CD14-positive monocyte (primary cell): ENCODE measurements around the gene GPR15LG. TPM values are rescaled to one million over a fixed set of nuclear protein-coding genes. Genes with fewer than 3 reads are reported as not detected.

Source experiments
- DNase-seq, 3 donors: peaks; one replicate each; pipeline ENCODE4 v3.0.0-alpha.2; 2011 to 2022
- H2AFZ ChIP-seq: 2 replicates; pipeline ENCODE4 v1.6.0; 2012; ENCODE audit warnings: mild to moderate bottlenecking, low read depth, low read length, inconsistent platforms; ENCODE audit not compliant: insufficient read depth, poor library complexity, severe bottlenecking
- H3K27ac ChIP-seq, 2 donors: 1 replicate in 1 of 2; 2 replicates in 1 of 2; pipeline ENCODE4 v1.5.1; 2012 to 2013; ENCODE audit warnings: low read length in 2 of 2, control low read depth in 1 of 2, inconsistent platforms in 1 of 2, low read depth in 1 of 2, mild to moderate bottlenecking in 1 of 2
- H3K27me3 ChIP-seq, 2 donors: one replicate each; pipeline versions ENCODE4 v1.6.0 to v1.6.1; 2011 to 2013; ENCODE audit warnings: low read length in 2 of 2; ENCODE audit not compliant: control insufficient read depth in 2 of 2, insufficient read depth in 2 of 2
- H3K36me3 ChIP-seq, 2 donors: replicated peaks in 1 of 2; 1 replicate in 1 of 2; 2 replicates in 1 of 2; pipeline versions ENCODE4 v1.5.1 to v1.6.1; 2012 to 2013; ENCODE audit warnings: low read length in 2 of 2, control low read depth in 1 of 2, inconsistent platforms in 1 of 2, mild to moderate bottlenecking in 1 of 2; ENCODE audit not compliant: insufficient read depth in 2 of 2, control insufficient read depth in 1 of 2
- H3K4me1 ChIP-seq, 2 donors: 1 replicate in 1 of 2; 2 replicates in 1 of 2; pipeline versions ENCODE4 v1.5.1 to v1.6.1; 2012 to 2013; ENCODE audit warnings: low read length in 2 of 2, control low read depth in 1 of 2, inconsistent platforms in 1 of 2, mild to moderate bottlenecking in 1 of 2, moderate library complexity in 1 of 2; ENCODE audit not compliant: insufficient read depth in 2 of 2, control insufficient read depth in 1 of 2
- H3K4me2 ChIP-seq: replicated peaks from 2 replicates; pipeline ENCODE3; 2012; ENCODE audit warnings: low read length, moderate library complexity, mild to moderate bottlenecking; ENCODE audit not compliant: poor library complexity, severe bottlenecking; ENCODE audit errors: extremely low read depth
- H3K4me3 ChIP-seq, 3 experiments: fragments of 200-600 bp in 1 of 3; sonication (generic) in 1 of 3; replicated peaks in 1 of 3; 1 replicate in 2 of 3; 2 replicates in 1 of 3; pipeline ENCODE4 v1.5.1; 2011 to 2013; ENCODE audit warnings: low read length in 3 of 3, mild to moderate bottlenecking in 3 of 3, control low read depth in 2 of 3, low read depth in 2 of 3, inconsistent platforms in 1 of 3, moderate library complexity in 1 of 3
- H3K79me2 ChIP-seq: 2 replicates; pipeline ENCODE4 v1.6.0; 2012; ENCODE audit warnings: mild to moderate bottlenecking, control low read depth, inconsistent platforms, low read length, moderate library complexity; ENCODE audit not compliant: insufficient read depth
- H3K9ac ChIP-seq: 2 replicates; pipeline ENCODE4 v1.6.0; 2017; ENCODE audit warnings: low read length, mild to moderate bottlenecking; ENCODE audit not compliant: insufficient read depth, poor library complexity, severe bottlenecking
- H3K9me3 ChIP-seq, 2 donors: replicated peaks in 1 of 2; 1 replicate in 1 of 2; 2 replicates in 1 of 2; pipeline versions ENCODE4 v1.5.1 to v1.6.1; 2012 to 2013; ENCODE audit warnings: low read length in 2 of 2, control low read depth in 1 of 2; ENCODE audit not compliant: control insufficient read depth in 1 of 2, insufficient read depth in 1 of 2
- H4K20me1 ChIP-seq: 2 replicates; pipeline ENCODE4 v1.6.0; 2012; ENCODE audit warnings: mild to moderate bottlenecking, low read length, control low read depth, moderate library complexity; ENCODE audit not compliant: insufficient read depth
- H3K27ac Mint-ChIP-seq, 7 donors: one replicate each; pipeline ENCODE4 v1.8.0; 2020; ENCODE audit warnings: mild to moderate bottlenecking in 7 of 7, mixed read lengths in 7 of 7, moderate library complexity in 6 of 7, inconsistent platforms in 2 of 7
- H3K27me3 Mint-ChIP-seq, 3 donors: one replicate each; pipeline ENCODE4 v1.8.0; 2021 to 2022; ENCODE audit warnings: low read depth in 3 of 3, mild to moderate bottlenecking in 3 of 3, mixed read lengths in 3 of 3, moderate library complexity in 3 of 3, inconsistent platforms in 1 of 3
- H3K36me3 Mint-ChIP-seq, 2 donors: one replicate each; pipeline ENCODE4 v1.8.0; 2020; ENCODE audit warnings: mixed read lengths in 2 of 2, inconsistent platforms in 1 of 2, mild to moderate bottlenecking in 1 of 2
- H3K4me1 Mint-ChIP-seq: one replicate; pipeline ENCODE4 v1.8.0; 2020; ENCODE audit warnings: mild to moderate bottlenecking, mixed read lengths
- H3K4me3 Mint-ChIP-seq, 2 donors: one replicate each; pipeline ENCODE4 v1.8.0; 2020; ENCODE audit warnings: mild to moderate bottlenecking in 2 of 2, mixed read lengths in 2 of 2, moderate library complexity in 1 of 2
- H3K9me3 Mint-ChIP-seq, 7 donors: one replicate each; pipeline ENCODE4 v1.8.0; 2020 to 2022; ENCODE audit warnings: mixed read lengths in 7 of 7, mild to moderate bottlenecking in 6 of 7, moderate library complexity in 6 of 7, inconsistent platforms in 2 of 7
- CTCF ChIP-seq: fragments of 200-600 bp; IDR thresholded peaks from one replicate; pipeline ENCODE4 v1.8.0; 2022; ENCODE audit warnings: antibody characterized with exemption, mild to moderate bottlenecking
- WGBS: methylation state at CpG from one replicate; pipeline ENCODE4 v1.1.5; 2013; ENCODE audit warnings: missing lambda C conversion rate; ENCODE audit not compliant: insufficient coverage; 5-methylcytosine and 5-hydroxymethylcytosine counted together
- intact Hi-C, 2 donors: fragments of 100-400 bp; cut with micrococcal nuclease; formaldehyde crosslinking; loops; one replicate each; pipeline versions ENCODE4 v1.15.0 to v1.15.1; 2023
- polyA plus RNA-seq, 3 donors: library from polyadenylated mRNA; depleted of rRNA in 1 of 3; unstranded in 2 of 3; stranded (reverse) in 1 of 3; fragments of 300-500 nt in 2 of 3; fragments of >200 nt in 1 of 3; fragmentation: Illumina TruSeq in 2 of 3; gene quantifications; 1 replicate in 2 of 3; 2 replicates in 1 of 3; pipeline ENCODE4 v1.2.3, GENCODE V29; 2012 to 2021

GPR15LG gene
- polyA plus RNA-seq, 3 donors, result not detected

GRCh38 chr10:84232376-84232775 is 58.8 kb downstream of the GPR15LG start:
- Histone ChIP-seq H3K27me3 (no peaks in the 10 kb centered on the region), H3K9me3 (no peaks in the 10 kb centered on the region), H4K20me1 (no peaks in the 10 kb centered on the region), H3K4me2 (no peak overlapping the region), H3K4me3 (no peak overlapping the region), H3K36me3 (no peaks in the 10 kb centered on the region), H3K9ac (no peak overlapping the region), H3K27ac (no peak overlapping the region), H3K4me1 (no peaks in the 10 kb centered on the region), H3K79me2 (no peaks in the 10 kb centered on the region), H2AFZ (no peak overlapping the region)
- Mint-ChIP-seq H3K4me1 (no peaks in the 10 kb centered on the region), H3K4me3 (no peak overlapping the region), H3K27me3 (peaks cover 4 to 11% (median 8%) of the 10 kb centered on the region in 3 donors), H3K27ac (no peak overlapping the region), H3K36me3 (no peaks in the 10 kb centered on the region), H3K9me3 (peaks cover 0 to 8% (median 1%) of the 10 kb centered on the region in 7 donors)
- 91% methylated on average over 10 of the region's 10 CpGs for WGBS
- intact Hi-C loops, result no loop called here
- DNase-seq, result no peak
- TF ChIP-seq CTCF, result no peak

- no peaks in the 10 kb centered on the region for H3K79me2 ChIP-seq
- H3K9me3 Mint-ChIP-seq, result peaks cover 0 to 8% (median 2%) of the 10 kb centered on the region in 7 donors
- H3K9me3 ChIP-seq, result no peaks in the 10 kb centered on the region
- H3K27ac Mint-ChIP-seq, result no peak overlapping the region
- DNase-seq, result no peak
- H3K9ac ChIP-seq, result no peak overlapping the region
- H3K4me1 ChIP-seq, result no peaks in the 10 kb centered on the region
- no peaks in the 10 kb centered on the region for H3K4me1 Mint-ChIP-seq
- H3K27me3 ChIP-seq, result no peaks in the 10 kb centered on the region
- H4K20me1 ChIP-seq, result no peaks in the 10 kb centered on the region
- peaks cover 4 to 13% (median 12%) of the 10 kb centered on the region in 3 donors for H3K27me3 Mint-ChIP-seq
- no peak overlapping the region for H3K4me3 ChIP-seq
- H3K36me3 ChIP-seq, result no peaks in the 10 kb centered on the region
- H3K4me3 Mint-ChIP-seq, result no peak overlapping the region
- H3K4me2 ChIP-seq, result no peak overlapping the region
- intact Hi-C loops, result no loop called here
- H3K36me3 Mint-ChIP-seq, result no peaks in the 10 kb centered on the region
- no peak overlapping the region for H3K27ac ChIP-seq
- no peak overlapping the region for H2AFZ ChIP-seq
- TF ChIP-seq CTCF, result no peak
- WGBS, result 96% methylated on average over 4 of the region's 4 CpGs
Measured at GRCh38 chr10:84233940-84234339, 60.3 kb downstream of the GPR15LG start.
